ENCODE data around the gene PIGN. TPM values are rescaled to one million over a fixed set of nuclear protein-coding genes. Genes with fewer than 3 reads are reported as not detected.

Gene PIGN
- polyA plus RNA-seq, 1 donor from 2014 or later = 8.7 TPM

DNA sequence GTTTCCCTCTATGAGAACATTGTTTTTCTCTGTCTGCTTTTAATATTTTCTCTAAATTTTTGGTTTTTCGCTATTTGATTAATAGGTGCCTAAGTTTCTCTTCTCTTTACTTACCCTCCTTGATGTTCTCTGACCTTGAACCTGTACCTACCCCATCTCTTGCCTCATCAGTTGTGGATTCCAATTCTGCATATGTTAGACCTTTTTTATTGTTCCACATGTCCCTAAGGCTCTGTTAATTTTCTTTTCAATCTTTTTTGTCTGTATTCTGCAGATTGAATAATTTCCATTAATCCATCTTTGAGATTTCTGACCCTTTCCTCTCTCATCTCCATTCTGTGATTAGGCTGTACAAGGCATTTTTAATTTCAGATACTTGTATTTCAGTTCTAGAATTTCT is 23.3 kb upstream of the PIGN start:
- Histone ChIP-seq H3F3A (ENCODE audit: insufficient read depth, low read length, poor library complexity, severe bottlenecking) (no peaks in the 10 kb centered on the region), H3K36me3 (ENCODE audit: insufficient read depth, low read length) (peaks cover 6% of the 10 kb centered on the region), H3K9me3 (ENCODE audit: low read length) (no peaks in the 10 kb centered on the region), H3K4me3 (ENCODE audit: low read length) (no peak overlapping the region), H3K79me2 (replicated peaks; ENCODE audit: insufficient read depth, low read length) (peaks cover 38% of the 10 kb centered on the region), H3K27ac (ENCODE audit: low read length) (no peak overlapping the region), H4K20me1 (ENCODE audit: insufficient read depth) (no peaks in the 10 kb centered on the region), H3K9ac (ENCODE audit: low read length) (no peak overlapping the region), H2AFZ (ENCODE audit: low read depth, low read length) (no peak overlapping the region), H3K4me2 (ENCODE audit: low read length) (no peak overlapping the region), H3K27me3 (ENCODE audit: insufficient read depth, low read depth, low read length) (no peaks in the 10 kb centered on the region), H3K9me2 (ENCODE audit: insufficient read depth, low read length) (no peaks in the 10 kb centered on the region)
- TF ChIP-seq RAD21 (conservative IDR thresholded peaks at IDR 0.05) = no peak
- no peak for TF ChIP-seq TAF1 (IDR thresholded peaks at IDR 0.05; ENCODE audit: low read depth)
- no peak for TF ChIP-seq MXI1 (conservative IDR thresholded peaks at IDR 0.05; ENCODE audit: poor library complexity, severe bottlenecking)
- TF ChIP-seq, protein P1, sequence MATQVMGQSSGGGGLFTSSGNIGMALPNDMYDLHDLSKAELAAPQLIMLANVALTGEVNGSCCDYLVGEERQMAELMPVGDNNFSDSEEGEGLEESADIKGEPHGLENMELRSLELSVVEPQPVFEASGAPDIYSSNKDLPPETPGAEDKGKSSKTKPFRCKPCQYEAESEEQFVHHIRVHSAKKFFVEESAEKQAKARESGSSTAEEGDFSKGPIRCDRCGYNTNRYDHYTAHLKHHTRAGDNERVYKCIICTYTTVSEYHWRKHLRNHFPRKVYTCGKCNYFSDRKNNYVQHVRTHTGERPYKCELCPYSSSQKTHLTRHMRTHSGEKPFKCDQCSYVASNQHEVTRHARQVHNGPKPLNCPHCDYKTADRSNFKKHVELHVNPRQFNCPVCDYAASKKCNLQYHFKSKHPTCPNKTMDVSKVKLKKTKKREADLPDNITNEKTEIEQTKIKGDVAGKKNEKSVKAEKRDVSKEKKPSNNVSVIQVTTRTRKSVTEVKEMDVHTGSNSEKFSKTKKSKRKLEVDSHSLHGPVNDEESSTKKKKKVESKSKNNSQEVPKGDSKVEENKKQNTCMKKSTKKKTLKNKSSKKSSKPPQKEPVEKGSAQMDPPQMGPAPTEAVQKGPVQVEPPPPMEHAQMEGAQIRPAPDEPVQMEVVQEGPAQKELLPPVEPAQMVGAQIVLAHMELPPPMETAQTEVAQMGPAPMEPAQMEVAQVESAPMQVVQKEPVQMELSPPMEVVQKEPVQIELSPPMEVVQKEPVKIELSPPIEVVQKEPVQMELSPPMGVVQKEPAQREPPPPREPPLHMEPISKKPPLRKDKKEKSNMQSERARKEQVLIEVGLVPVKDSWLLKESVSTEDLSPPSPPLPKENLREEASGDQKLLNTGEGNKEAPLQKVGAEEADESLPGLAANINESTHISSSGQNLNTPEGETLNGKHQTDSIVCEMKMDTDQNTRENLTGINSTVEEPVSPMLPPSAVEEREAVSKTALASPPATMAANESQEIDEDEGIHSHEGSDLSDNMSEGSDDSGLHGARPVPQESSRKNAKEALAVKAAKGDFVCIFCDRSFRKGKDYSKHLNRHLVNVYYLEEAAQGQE (IDR thresholded peaks at IDR 0.05; ENCODE audit: borderline replicate concordance) = no peak
- no peak for TF ChIP-seq SMC3 (conservative IDR thresholded peaks at IDR 0.05; ENCODE audit: poor library complexity)
- TF ChIP-seq EP300 (conservative IDR thresholded peaks at IDR 0.05; ENCODE audit: poor library complexity, severe bottlenecking) = no peak
- no peak for TF ChIP-seq EZH2 (IDR thresholded peaks at IDR 0.05; ENCODE audit: borderline replicate concordance, insufficient read depth, low read length, poor library complexity, severe bottlenecking)
- TF ChIP-seq, protein P2, sequence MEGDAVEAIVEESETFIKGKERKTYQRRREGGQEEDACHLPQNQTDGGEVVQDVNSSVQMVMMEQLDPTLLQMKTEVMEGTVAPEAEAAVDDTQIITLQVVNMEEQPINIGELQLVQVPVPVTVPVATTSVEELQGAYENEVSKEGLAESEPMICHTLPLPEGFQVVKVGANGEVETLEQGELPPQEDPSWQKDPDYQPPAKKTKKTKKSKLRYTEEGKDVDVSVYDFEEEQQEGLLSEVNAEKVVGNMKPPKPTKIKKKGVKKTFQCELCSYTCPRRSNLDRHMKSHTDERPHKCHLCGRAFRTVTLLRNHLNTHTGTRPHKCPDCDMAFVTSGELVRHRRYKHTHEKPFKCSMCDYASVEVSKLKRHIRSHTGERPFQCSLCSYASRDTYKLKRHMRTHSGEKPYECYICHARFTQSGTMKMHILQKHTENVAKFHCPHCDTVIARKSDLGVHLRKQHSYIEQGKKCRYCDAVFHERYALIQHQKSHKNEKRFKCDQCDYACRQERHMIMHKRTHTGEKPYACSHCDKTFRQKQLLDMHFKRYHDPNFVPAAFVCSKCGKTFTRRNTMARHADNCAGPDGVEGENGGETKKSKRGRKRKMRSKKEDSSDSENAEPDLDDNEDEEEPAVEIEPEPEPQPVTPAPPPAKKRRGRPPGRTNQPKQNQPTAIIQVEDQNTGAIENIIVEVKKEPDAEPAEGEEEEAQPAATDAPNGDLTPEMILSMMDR (IDR thresholded peaks at IDR 0.05; ENCODE audit: poor library complexity, severe bottlenecking) = no peak
- TF ChIP-seq POLR2AphosphoS5 (IDR thresholded peaks at IDR 0.05) = no peak

DNA sequence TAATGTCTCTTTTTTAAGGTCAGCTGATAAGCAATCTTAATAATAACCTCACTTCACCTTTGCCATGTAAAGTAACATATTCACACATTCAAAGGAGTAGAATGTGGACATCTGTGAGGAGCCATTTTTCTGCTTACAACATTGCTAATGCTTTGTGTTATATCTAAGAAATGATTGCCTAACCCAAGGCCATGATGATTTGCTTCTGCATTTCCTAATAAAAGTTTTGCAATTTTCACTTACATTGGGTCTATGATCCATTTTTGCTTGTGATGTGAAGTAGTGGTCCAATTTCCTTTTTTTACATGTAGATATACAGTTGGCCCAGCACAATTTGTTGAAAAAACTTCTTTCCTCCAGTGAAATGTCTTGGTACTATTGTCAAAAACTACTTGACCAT is 22.2 kb upstream of the PIGN start:
- no peaks in the 10 kb centered on the region for H3K27me3 ChIP-seq (ENCODE audit: insufficient read depth, low read depth, low read length)
- H3K27ac ChIP-seq (ENCODE audit: low read length) = no peak overlapping the region
- no peak overlapping the region for H3K9ac ChIP-seq (ENCODE audit: low read length)
- TF ChIP-seq, protein P2 (IDR thresholded peaks at IDR 0.05; ENCODE audit: poor library complexity, severe bottlenecking) = no peak
- no peak for TF ChIP-seq POLR2AphosphoS5 (IDR thresholded peaks at IDR 0.05)
- TF ChIP-seq EP300 (conservative IDR thresholded peaks at IDR 0.05; ENCODE audit: poor library complexity, severe bottlenecking) = no peak
- no peak for TF ChIP-seq SMC3 (conservative IDR thresholded peaks at IDR 0.05; ENCODE audit: poor library complexity)
- TF ChIP-seq RAD21 (conservative IDR thresholded peaks at IDR 0.05) = no peak
- no peak for TF ChIP-seq MXI1 (conservative IDR thresholded peaks at IDR 0.05; ENCODE audit: poor library complexity, severe bottlenecking)
- peaks cover 6% of the 10 kb centered on the region for H3K36me3 ChIP-seq (ENCODE audit: insufficient read depth, low read length)
- no peak overlapping the region for H2AFZ ChIP-seq (ENCODE audit: low read depth, low read length)
- no peak overlapping the region for H3K4me2 ChIP-seq (ENCODE audit: low read length)
- no peaks in the 10 kb centered on the region for H4K20me1 ChIP-seq (ENCODE audit: insufficient read depth)
- no peaks in the 10 kb centered on the region for H3K9me3 ChIP-seq (ENCODE audit: low read length)
- H3K9me2 ChIP-seq (ENCODE audit: insufficient read depth, low read length) = no peaks in the 10 kb centered on the region
- H3K79me2 ChIP-seq (replicated peaks; ENCODE audit: insufficient read depth, low read length) = peaks cover 46% of the 10 kb centered on the region
- no peaks in the 10 kb centered on the region for H3F3A ChIP-seq (ENCODE audit: insufficient read depth, low read length, poor library complexity, severe bottlenecking)
- no peak overlapping the region for H3K4me3 ChIP-seq (ENCODE audit: low read length)

Data from neural cell (in vitro differentiated cells).